GM12878 (cell line): ENCODE results near the gene ATAD2B.

Source experiments
- BMI1 ChIP-seq: fragments of 450-650 bp; IDR thresholded peaks from 2 replicates; pipeline ENCODE4 v1.6.1; 2016; ENCODE audit warnings: mild to moderate bottlenecking, moderate library complexity, borderline replicate concordance
- CBX3 ChIP-seq: fragments of 200-600 bp; sonication (generic); IDR thresholded peaks from 2 replicates; pipeline ENCODE4 v1.6.1; 2016; ENCODE audit warnings: low read depth, borderline replicate concordance
- CTCF ChIP-seq, 3 experiments: IDR thresholded peaks in 2 of 3; conservative IDR thresholded peaks in 1 of 3; 2 replicates each; pipeline ENCODE4 v1.5.1; 2011; ENCODE audit warnings: low read depth in 3 of 3, low read length in 3 of 3, mild to moderate bottlenecking in 3 of 3, control low read depth in 2 of 3, moderate library complexity in 2 of 3, inconsistent platforms in 1 of 3, mixed read lengths in 1 of 3; ENCODE audit not compliant: control insufficient read depth in 2 of 3, insufficient read depth in 1 of 3; ENCODE audit errors: extremely low read depth in 1 of 3
- EP300 ChIP-seq, 2 experiments: fragments of 150-350 bp in 1 of 2; IDR thresholded peaks; 2 replicates each; pipeline ENCODE4 v1.6.1; 2011 to 2012; ENCODE audit warnings: low read depth in 2 of 2, low read length in 2 of 2, borderline replicate concordance in 1 of 2, improper control_type of control experiment in 1 of 2, inconsistent platforms in 1 of 2; ENCODE audit not compliant: control insufficient read depth in 1 of 2
- MAX ChIP-seq: IDR thresholded peaks from 2 replicates; pipeline ENCODE4 v1.6.1; 2012; ENCODE audit warnings: low read depth, low read length, improper control_type of control experiment

GRCh38 chr2:23861952-23862351, 65.0 kb downstream of the ATAD2B start:
- TF ChIP-seq BMI1, result no peak
- no peak for TF ChIP-seq CBX3
- no peak for TF ChIP-seq CTCF (IDR thresholded peaks at IDR 0.05 in 2 of 3, conservative IDR thresholded peaks at IDR 0.05 in 1 of 3; ENCODE audit: control insufficient read depth in 2 of 3, extremely low read depth in 1 of 3, insufficient read depth in 1 of 3, low read depth in 3 of 3, low read length in 3 of 3)
- no peak for TF ChIP-seq MAX
- no peak for TF ChIP-seq EP300 (IDR thresholded peaks at IDR 0.05; ENCODE audit: borderline replicate concordance in 1 of 2, control insufficient read depth in 1 of 2, low read depth in 2 of 2, low read length in 2 of 2)
